H1 (cell line): ENCODE results near the gene SELPLG. TPM values are rescaled to one million over a fixed set of nuclear protein-coding genes. Genes with fewer than 3 reads are reported as not detected.

Experiments used
- CTCF ChIA-PET: fragments of 300-600 bp; sonication (Branson Sonifier 250); formaldehyde crosslinking; loops from one replicate; lab custom pipeline; 2021; ENCODE audit not compliant: partially characterized antibody; lab: Charles Lee
- POLR2A ChIA-PET: fragments of 300-600 bp; sonication (Branson Sonifier 250); formaldehyde crosslinking; loops from one replicate; lab custom pipeline; 2021; ENCODE audit warnings: inconsistent platforms; ENCODE audit not compliant: partially characterized antibody; lab: Charles Lee
- DNase-seq, 2 experiments: peaks; one replicate each; pipeline versions ENCODE4 v3.0.0 to v3.0.0-alpha.2; 2010 to 2022; ENCODE audit warnings: low spot score in 2 of 2, low read depth in 1 of 2, mixed read lengths in 1 of 2
- FAIRE-seq: peaks from 2 replicates; lab custom pipeline; 2011; peaks lifted over from hg19 to GRCh38; lab: Jason Lieb, UNC
- H2AFZ ChIP-seq: 2 replicates; pipeline ENCODE4 v1.8.1; 2012; ENCODE audit warnings: low read length, inconsistent platforms
- H2AK5ac ChIP-seq: 2 replicates; pipeline ENCODE4 v1.6.1; 2013; ENCODE audit warnings: low read depth, low read length
- H2BK120ac ChIP-seq: replicated peaks from 2 replicates; pipeline ENCODE3; 2013; ENCODE audit warnings: low read depth, low read length, inconsistent platforms
- H2BK12ac ChIP-seq: 2 replicates; pipeline ENCODE4 v1.6.1; 2013; ENCODE audit warnings: low read depth, low read length
- H2BK15ac ChIP-seq: 2 replicates; pipeline ENCODE4 v1.6.1; 2013; ENCODE audit warnings: low read length
- H2BK20ac ChIP-seq: 2 replicates; pipeline ENCODE4 v1.6.1; 2013; ENCODE audit warnings: low read length
- H2BK5ac ChIP-seq: 2 replicates; pipeline ENCODE4 v1.6.1; 2013; ENCODE audit warnings: low read depth, low read length
- H3K14ac ChIP-seq: 2 replicates; pipeline ENCODE4 v1.6.1; 2013; ENCODE audit warnings: inconsistent platforms; ENCODE audit not compliant: insufficient read length
- H3K18ac ChIP-seq: 2 replicates; pipeline ENCODE4 v1.6.1; 2013; ENCODE audit warnings: low read length; ENCODE audit errors: extremely low read depth
- H3K23ac ChIP-seq: 2 replicates; pipeline ENCODE4 v1.6.1; 2013; ENCODE audit warnings: inconsistent platforms; ENCODE audit not compliant: insufficient read length
- H3K23me2 ChIP-seq: 2 replicates; pipeline ENCODE4 v1.6.1; 2013; ENCODE audit warnings: low read depth, low read length
- H3K27ac ChIP-seq: 2 replicates; pipeline ENCODE4 v1.6.1; 2011; ENCODE audit warnings: low read depth, low read length, inconsistent platforms
- H3K27me3 ChIP-seq, 4 experiments: replicated peaks in 1 of 4; 1 replicate in 1 of 4; 2 replicates in 3 of 4; pipeline versions ENCODE4 v1.6.1 to v1.8.1; 2011 to 2013; ENCODE audit warnings: low read length in 3 of 4, mild to moderate bottlenecking in 3 of 4, inconsistent platforms in 2 of 4, mixed read lengths in 2 of 4, moderate library complexity in 1 of 4; ENCODE audit not compliant: control insufficient read depth in 3 of 4, insufficient read depth in 3 of 4; ENCODE audit errors: extremely low read depth in 1 of 4
- H3K36me3 ChIP-seq, 4 experiments: 2 replicates each; pipeline versions ENCODE4 v1.6.1 to v1.8.1; 2011 to 2013; ENCODE audit warnings: mild to moderate bottlenecking in 4 of 4, low read length in 3 of 4, moderate library complexity in 2 of 4, control low read depth in 1 of 4, inconsistent platforms in 1 of 4; ENCODE audit not compliant: insufficient read depth in 4 of 4, control insufficient read depth in 2 of 4
- H3K4ac ChIP-seq: replicated peaks from 2 replicates; pipeline ENCODE3; 2013; ENCODE audit warnings: low read length, low read depth, mixed read lengths, inconsistent platforms; ENCODE audit not compliant: insufficient read length
- H3K4me1 ChIP-seq, 4 experiments: replicated peaks in 1 of 4; 1 replicate in 1 of 4; 2 replicates in 3 of 4; pipeline versions ENCODE4 v1.6.1 to v1.8.1; 2011 to 2013; ENCODE audit warnings: low read length in 3 of 4, inconsistent platforms in 2 of 4, mixed read lengths in 1 of 4; ENCODE audit not compliant: insufficient read depth in 4 of 4, control insufficient read depth in 3 of 4
- H3K4me2 ChIP-seq, 2 experiments: 2 replicates each; pipeline versions ENCODE4 v1.6.1 to v1.8.1; 2011 to 2013; ENCODE audit warnings: low read depth in 2 of 2, low read length in 2 of 2, control low read depth in 1 of 2, inconsistent platforms in 1 of 2, mild to moderate bottlenecking in 1 of 2; ENCODE audit not compliant: insufficient read depth in 1 of 2
- H3K4me3 ChIP-seq, 4 experiments: fragments of 200-600, 300-600 bp in 1 of 4; sonication (generic), shearing (Covaris generic), sonication (Bioruptor Twin) in 1 of 4; 2 replicates each; pipeline versions ENCODE4 v1.5.1 to v1.8.1; 2011 to 2016; ENCODE audit warnings: low read length in 4 of 4, low read depth in 3 of 4, control low read depth in 2 of 4, inconsistent platforms in 2 of 4, mild to moderate bottlenecking in 2 of 4, mixed read lengths in 1 of 4, moderate library complexity in 1 of 4; ENCODE audit not compliant: insufficient read depth in 2 of 4; ENCODE audit errors: extremely low read depth in 1 of 4
- H3K56ac ChIP-seq: replicated peaks from 2 replicates; pipeline ENCODE3; 2013; ENCODE audit warnings: low read depth, mild to moderate bottlenecking, mixed read lengths, low read length, inconsistent platforms; ENCODE audit not compliant: insufficient read length
- H3K79me1 ChIP-seq: 2 replicates; pipeline ENCODE4 v1.6.1; 2013; ENCODE audit warnings: low read depth, low read length, control low read depth
- H3K79me2 ChIP-seq, 2 experiments: 2 replicates each; pipeline versions ENCODE4 v1.6.1 to v1.8.1; 2012 to 2013; ENCODE audit warnings: low read length in 2 of 2, mild to moderate bottlenecking in 2 of 2, inconsistent platforms in 1 of 2; ENCODE audit not compliant: insufficient read depth in 2 of 2, control insufficient read depth in 1 of 2
- H3K9ac ChIP-seq, 4 experiments: replicated peaks in 1 of 4; 1 replicate in 1 of 4; 2 replicates in 3 of 4; pipeline versions ENCODE4 v1.6.1 to v1.8.1; 2011 to 2013; ENCODE audit warnings: low read depth in 3 of 4, low read length in 3 of 4, control low read depth in 2 of 4, mild to moderate bottlenecking in 2 of 4, moderate library complexity in 2 of 4, inconsistent platforms in 1 of 4; ENCODE audit errors: extremely low read depth in 1 of 4
- H3K9me3 ChIP-seq, 2 experiments: 2 replicates each; pipeline versions ENCODE4 v1.6.1 to v1.8.1; 2012 to 2013; ENCODE audit warnings: mild to moderate bottlenecking in 2 of 2, moderate library complexity in 2 of 2, control low read depth in 1 of 2, inconsistent platforms in 1 of 2, low read depth in 1 of 2, low read length in 1 of 2, mixed read lengths in 1 of 2; ENCODE audit not compliant: insufficient read depth in 2 of 2
- H4K20me1 ChIP-seq, 2 experiments: replicated peaks in 1 of 2; 2 replicates each; pipeline versions ENCODE3 to v1.8.1; 2011 to 2013; ENCODE audit warnings: inconsistent platforms in 2 of 2, low read length in 2 of 2, mild to moderate bottlenecking in 1 of 2; ENCODE audit not compliant: insufficient read depth in 2 of 2, control insufficient read depth in 1 of 2
- H4K5ac ChIP-seq: 2 replicates; pipeline ENCODE4 v1.6.1; 2013; ENCODE audit warnings: low read length, low read depth, mixed read lengths, inconsistent platforms; ENCODE audit not compliant: insufficient read length
- H4K8ac ChIP-seq: 2 replicates; pipeline ENCODE4 v1.8.0; 2013; ENCODE audit warnings: mild to moderate bottlenecking, moderate library complexity, low read length, inconsistent platforms; ENCODE audit not compliant: insufficient read depth; ENCODE audit errors: extremely low read depth
- H4K91ac ChIP-seq: replicated peaks from 2 replicates; pipeline ENCODE3; 2013; ENCODE audit warnings: low read length, mixed read lengths, inconsistent platforms; ENCODE audit not compliant: insufficient read length
- CEBPB ChIP-seq: IDR thresholded peaks from 2 replicates; pipeline ENCODE4 v1.6.1; 2012; ENCODE audit warnings: low read depth, low read length
- EGR1 ChIP-seq: IDR thresholded peaks from 2 replicates; pipeline ENCODE4 v1.6.1; 2011; ENCODE audit warnings: low read depth, low read length, borderline replicate concordance
- FOSL1 ChIP-seq: IDR thresholded peaks from 2 replicates; pipeline ENCODE4 v1.6.1; 2011; ENCODE audit warnings: mild to moderate bottlenecking, low read depth, low read length, moderate library complexity; ENCODE audit not compliant: insufficient read depth
- GTF2F1 ChIP-seq: IDR thresholded peaks from 2 replicates; pipeline ENCODE4 v1.6.1; 2012; ENCODE audit warnings: low read depth, low read length, improper control_type of control experiment, borderline replicate concordance
- MAX ChIP-seq: IDR thresholded peaks from 2 replicates; pipeline ENCODE4 v1.6.1; 2012; ENCODE audit warnings: inconsistent platforms
- NANOG ChIP-seq: IDR thresholded peaks from 2 replicates; pipeline ENCODE4 v1.6.1; 2011; ENCODE audit warnings: low read length, low read depth, mild to moderate bottlenecking, inconsistent platforms; ENCODE audit not compliant: insufficient read depth, poor library complexity, severe bottlenecking
- NRF1 ChIP-seq: IDR thresholded peaks from 2 replicates; pipeline ENCODE4 v1.6.1; 2011; ENCODE audit warnings: mild to moderate bottlenecking, low read depth, low read length, improper control_type of control experiment
- POLR2A ChIP-seq, 2 experiments: IDR thresholded peaks; 1 replicate in 1 of 2; 2 replicates in 1 of 2; pipeline ENCODE4 v1.6.1; 2011; ENCODE audit warnings: low read depth in 2 of 2, low read length in 2 of 2, mild to moderate bottlenecking in 2 of 2; ENCODE audit errors: control extremely low read depth in 1 of 2
- RAD21 ChIP-seq, 2 experiments: IDR thresholded peaks in 1 of 2; conservative IDR thresholded peaks in 1 of 2; 2 replicates each; pipeline ENCODE4 v1.6.1; 2011; ENCODE audit warnings: low read depth in 2 of 2, low read length in 2 of 2, improper control_type of control experiment in 1 of 2, inconsistent platforms in 1 of 2, mild to moderate bottlenecking in 1 of 2, moderate library complexity in 1 of 2
- RNF2 ChIP-seq: fragments of 200-900, 300-1000 bp; sonication (generic); IDR thresholded peaks from 2 replicates; pipeline ENCODE4 v1.7.1; 2016; ENCODE audit warnings: borderline replicate concordance, low read depth, mild to moderate bottlenecking, antibody characterized with exemption, low read length; ENCODE audit not compliant: poor library complexity, severe bottlenecking; ENCODE audit errors: missing control alignments
- SRF ChIP-seq: IDR thresholded peaks from 2 replicates; pipeline ENCODE4 v1.6.1; 2011; ENCODE audit warnings: mild to moderate bottlenecking, low read depth, low read length, moderate library complexity
- SUZ12 ChIP-seq: fragments of 200-600 bp; sonication (generic); IDR thresholded peaks from 2 replicates; pipeline ENCODE4 v1.6.1; 2012; ENCODE audit warnings: mild to moderate bottlenecking, inconsistent platforms, low read length, moderate library complexity, mixed read lengths
- WGBS, 2 experiments: shearing (Covaris generic) in 1 of 2; methylation state at CpG; one replicate each; pipeline versions ENCODE4 v1.1.6 to v1.1.7; 2013 to 2015; ENCODE audit warnings: low lambda C conversion rate in 2 of 2, mixed read lengths in 2 of 2, inconsistent platforms in 1 of 2, low coverage in 1 of 2, missing lambda C conversion rate in 1 of 2; ENCODE audit not compliant: insufficient replicate concordance in 2 of 2, insufficient coverage in 1 of 2, insufficient read length in 1 of 2; ENCODE audit errors: extremely low coverage in 1 of 2, missing lambda C conversion rate in 1 of 2; 5-methylcytosine and 5-hydroxymethylcytosine counted together
- polyA plus RNA-seq, 7 experiments: library from polyadenylated mRNA; depleted of rRNA in 3 of 7; stranded (reverse) in 5 of 7; unstranded in 2 of 7; fragments of >200 nt in 5 of 7; fragments of 200-250 nt in 2 of 7; gene quantifications; 1 replicate in 5 of 7; 2 replicates in 1 of 7; 4 replicates in 1 of 7; pipeline versions ENCODE4 v1.2.1 to v1.2.3, GENCODE V29; 2011 to 2013; ENCODE audit warnings: missing spikeins in 2 of 7, mixed read lengths in 2 of 7
- total RNA-seq: library from RNA; stranded (reverse); fragmentation: NEBNext Ultra II Directional; extraction: Animal tissue kit (Norgen Biotek cat#: 25700); gene quantifications from 2 replicates; pipeline ENCODE4 v1.2.1, GENCODE V29; 2021

SELPLG gene
- total and polyA plus RNA-seq, 2 of the 8 experiments (the other 6 are each of a cell fraction or from before 2014, with no cell fraction given), result 0.18 TPM; not detected in 1

- Histone ChIP-seq H3K27ac (no peak overlapping the region), H3K9ac (no peak overlapping the region), H3K79me1 (no peaks in the 10 kb centered on the region), H3K56ac (no peak overlapping the region), H4K5ac (no peak overlapping the region), H3K18ac (no peak overlapping the region), H3K4ac (no peak overlapping the region), H4K8ac (no peak overlapping the region), H3K4me1 (peaks cover 0 to 9% (median 0%) of the 10 kb centered on the region in 4 experiments; a peak in 3 of 7 replicates), H3K14ac (no peak overlapping the region), H3K4me3 (no peak overlapping the region), H3K27me3 (no peaks in the 10 kb centered on the region), H2BK5ac (no peak overlapping the region), H3K36me3 (no peaks in the 10 kb centered on the region), H2BK15ac (peak overlapping the region; percentile 46; the same call in 1 of the 2 replicates), H2AFZ (no peak overlapping the region), H2BK12ac (no peak overlapping the region), H3K4me2 (no peak overlapping the region), H3K9me3 (no peaks in the 10 kb centered on the region), H3K79me2 (no peaks in the 10 kb centered on the region), H3K23me2 (peaks cover 9% of the 10 kb centered on the region; the same call in 1 of the 2 replicates), H3K23ac (no peak overlapping the region), H2BK120ac (no peak overlapping the region), H2AK5ac (no peak overlapping the region), H2BK20ac (0 out of 2 replicates have a peak overlapping the region, but pooled peaks have one; percentile 18), H4K20me1 (no peaks in the 10 kb centered on the region), H4K91ac (no peak overlapping the region)
- CTCF ChIA-PET, result interaction anchor here (1.0 to 22.5 kb wide), 7 partner anchors 10 to 196 kb away, joined by 3 to 523 read pairs (median 3); partner anchors contain the start of genes ISCU, SART3 and TMEM119
- POLR2A ChIA-PET, result interaction anchor here (0.6 to 1.4 kb wide), 7 partner anchors 10 to 159 kb away, joined by 3 to 4 read pairs (median 3); partner anchors contain the start of genes ISCU and TMEM119
- 77% methylated on average over 10 of the region's 10 CpGs; no CpG with 5 or more reads in 1 of the 2 experiments for WGBS, 2 experiments
- no peak for DNase-seq
- FAIRE-seq, result no peak
- no peak for TF ChIP-seq EGR1
- no peak for TF ChIP-seq POLR2A (IDR thresholded peaks at IDR 0.05; ENCODE audit: control extremely low read depth in 1 of 2, low read depth in 2 of 2, low read length in 2 of 2)
- TF ChIP-seq SRF, result no peak
- no peak for TF ChIP-seq CEBPB
- TF ChIP-seq SUZ12, result no peak
- TF ChIP-seq RAD21 (IDR thresholded peaks at IDR 0.05 in 1 of 2, conservative IDR thresholded peaks at IDR 0.05 in 1 of 2; ENCODE audit: low read depth in 2 of 2, low read length in 2 of 2), result no peak
- no peak for TF ChIP-seq NANOG
- TF ChIP-seq NRF1, result no peak
- TF ChIP-seq FOSL1, result no peak
- TF ChIP-seq MAX, result no peak
- TF ChIP-seq GTF2F1, result no peak
- TF ChIP-seq RNF2, result no peak
Observed at GRCh38 chr12:108607981-108608600, 25.6 kb downstream of the SELPLG start.
